ENCODE measurements around the gene SRPX. TPM values are rescaled to one million over a fixed set of nuclear protein-coding genes. Genes with fewer than 3 reads are reported as not detected.

Gene SRPX
- total and polyA plus RNA-seq, 2 of the 13 experiments (the other 11 are each of a cell fraction or from before 2014, with no cell fraction given), result 0.30 TPM; not detected in 1

GRCh38 chrX:38151441-38151840, 69.2 kb downstream of the SRPX start:
- Histone ChIP-seq H3K79me2 (ENCODE audit: insufficient read depth, low read length) (no peaks in the 10 kb centered on the region), H3K9me3 (ENCODE audit: low read length) (no peaks in the 10 kb centered on the region), H3K36me3 (replicated peaks in 1 of 2; ENCODE audit: control insufficient read depth in 1 of 2, insufficient read depth in 2 of 2, low read length in 2 of 2) (no peaks in the 10 kb centered on the region), H2AFZ (ENCODE audit: low read length) (no peak overlapping the region), H4K20me1 (ENCODE audit: insufficient read depth, low read length) (no peaks in the 10 kb centered on the region), H3K4me3 (replicated peaks in 1 of 3; ENCODE audit: insufficient read depth in 1 of 3, low read depth in 2 of 3, low read length in 3 of 3) (no peak overlapping the region), H3K27me3 (ENCODE audit: control insufficient read depth in 1 of 2, insufficient read depth in 2 of 2, low read length in 2 of 2) (no peaks in the 10 kb centered on the region), H3K27ac (ENCODE audit: extremely low read length, insufficient read depth, low read length) (no peak overlapping the region), H3K4me2 (ENCODE audit: low read depth, low read length) (no peak overlapping the region), H3K4me1 (ENCODE audit: insufficient read depth, low read length) (peaks cover 6% of the 10 kb centered on the region; the same call in 1 of the 2 replicates), H3K9ac (ENCODE audit: insufficient read depth, low read depth, low read length) (no peak overlapping the region)
- POLR2A ChIA-PET, result no interaction called here
- intact Hi-C loops (cut with micrococcal nuclease; ENCODE audit: unreplicated experiment) (no loop called here), in situ Hi-C loops (cut with HindIII; ENCODE audit: extremely low pct_ligation_motif_present, low pct_unique_long_range_greater_than_20kb) (no loop called here)
- WGBS (ENCODE audit: low lambda C conversion rate), result 43% methylated on average over 2 of the region's 5 CpGs
- TF ChIP-seq ZNF354B (CRISPR knock-in tag; IDR thresholded peaks at IDR 0.05) (no peak), TRAFD1 (CRISPR knock-in tag; IDR thresholded peaks at IDR 0.05; ENCODE audit: borderline replicate concordance) (no peak), ZNF629 (CRISPR knock-in tag; conservative IDR thresholded peaks at IDR 0.05) (no peak), HMG20B (CRISPR knock-in tag; conservative IDR thresholded peaks at IDR 0.05) (no peak), ARNT (IDR thresholded peaks at IDR 0.05) (no peak), SIX1 (CRISPR knock-in tag; IDR thresholded peaks at IDR 0.05; ENCODE audit: borderline replicate concordance) (no peak)
- TF ChIP-seq, protein P1, sequence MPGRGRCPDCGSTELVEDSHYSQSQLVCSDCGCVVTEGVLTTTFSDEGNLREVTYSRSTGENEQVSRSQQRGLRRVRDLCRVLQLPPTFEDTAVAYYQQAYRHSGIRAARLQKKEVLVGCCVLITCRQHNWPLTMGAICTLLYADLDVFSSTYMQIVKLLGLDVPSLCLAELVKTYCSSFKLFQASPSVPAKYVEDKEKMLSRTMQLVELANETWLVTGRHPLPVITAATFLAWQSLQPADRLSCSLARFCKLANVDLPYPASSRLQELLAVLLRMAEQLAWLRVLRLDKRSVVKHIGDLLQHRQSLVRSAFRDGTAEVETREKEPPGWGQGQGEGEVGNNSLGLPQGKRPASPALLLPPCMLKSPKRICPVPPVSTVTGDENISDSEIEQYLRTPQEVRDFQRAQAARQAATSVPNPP (CRISPR knock-in tag; IDR thresholded peaks at IDR 0.05), result no peak
- BruUV-seq (replicated peaks), result no TSS peak
- CTCF ChIA-PET (ENCODE audit: low intra/inter-chr PET ratio, low total read pairs), result no interaction called here
- no peak for DNase-seq (ENCODE audit: low spot score)
- no peak for FAIRE-seq
- no peak for ATAC-seq
